HEK293 (cell line): ENCODE data around the gene BPIFB2.

Source experiments
- CTCF ChIA-PET: fragments of 350-600 bp; formaldehyde crosslinking; extraction: SDS; loops from one replicate; lab custom pipeline; 2021; ENCODE audit warnings: antibody characterized with exemption; lab: Yijun Ruan, JAX
- POLR2A ChIA-PET: fragments of 300-600 bp; formaldehyde crosslinking; extraction: SDS; loops from one replicate; lab custom pipeline; 2020; ENCODE audit warnings: antibody characterized with exemption, inconsistent platforms; lab: Yijun Ruan, JAX
- H3K27ac ChIP-seq: fragments of 200-500 bp; sonication (Bioruptor generic); 2 replicates; pipeline ENCODE4 v1.5.1; 2014; ENCODE audit warnings: low read depth, low read length, control low read depth, inconsistent platforms; ENCODE audit errors: extremely low read depth
- H3K36me3 ChIP-seq, 2 experiments: fragments of 200-500 bp in 1 of 2; sonication (Bioruptor generic) in 1 of 2; 1 replicate in 1 of 2; 2 replicates in 1 of 2; pipeline ENCODE4 v1.5.1; 2014 to 2017; ENCODE audit warnings: inconsistent platforms in 2 of 2, low read length in 2 of 2; ENCODE audit not compliant: control insufficient read depth in 2 of 2, insufficient read depth in 1 of 2
- H3K4me1 ChIP-seq: fragments of 200-500 bp; sonication (Bioruptor generic); 2 replicates; pipeline ENCODE4 v1.5.1; 2014; ENCODE audit warnings: mild to moderate bottlenecking, low read length, inconsistent platforms; ENCODE audit not compliant: control insufficient read depth, insufficient read depth
- H3K4me3 ChIP-seq: 2 replicates; pipeline ENCODE4 v1.5.1; 2011; ENCODE audit warnings: low read depth, mild to moderate bottlenecking, control low read depth, low read length, moderate library complexity
- H3K9me3 ChIP-seq: fragments of 200-500 bp; sonication (Bioruptor generic); 2 replicates; pipeline ENCODE4 v1.5.1; 2014; ENCODE audit warnings: low read depth, low read length, inconsistent platforms; ENCODE audit not compliant: control insufficient read depth, insufficient read depth
- HOXD13 ChIP-seq: sonication (generic); formaldehyde crosslinking; IDR thresholded peaks from 2 replicates; pipeline ENCODE4 v1.8.0; 2022; ENCODE audit warnings: missing genetic modification reagents, borderline replicate concordance
- ZNF341 ChIP-seq: fragments of 450-650 bp; formaldehyde crosslinking; IDR thresholded peaks from 2 replicates; pipeline ENCODE4; 2016; ENCODE audit warnings: low read depth, missing biosample characterization, missing genetic modification characterization
- ZNF558 ChIP-seq: fragments of 450-650 bp; formaldehyde crosslinking; IDR thresholded peaks from 2 replicates; pipeline ENCODE4 v1.5.1; 2016; ENCODE audit warnings: missing biosample characterization, missing genetic modification characterization
- ZNF571 ChIP-seq: fragments of 450-650 bp; formaldehyde crosslinking; IDR thresholded peaks from 2 replicates; pipeline ENCODE4 v1.5.0; 2017; ENCODE audit warnings: missing biosample characterization, missing genetic modification characterization
- ZNF600 ChIP-seq: fragments of 450-650 bp; formaldehyde crosslinking; IDR thresholded peaks from 2 replicates; pipeline ENCODE4 v1.5.1; 2016; ENCODE audit warnings: missing biosample characterization, missing genetic modification characterization
- TF ChIP-seq, protein P1 (sequence below): fragments of 450-650 bp; formaldehyde crosslinking; IDR thresholded peaks from 2 replicates; pipeline ENCODE4 v1.5.1; 2016; ENCODE audit warnings: missing biosample characterization, missing genetic modification characterization, borderline replicate concordance
- TF ChIP-seq, protein P2 (sequence below): fragments of 450-650 bp; formaldehyde crosslinking; IDR thresholded peaks from 2 replicates; pipeline ENCODE4 v1.5.1; 2017; ENCODE audit warnings: missing biosample characterization, missing genetic modification characterization
- TF ChIP-seq, protein P3 (sequence below): fragments of 450-650 bp; formaldehyde crosslinking; IDR thresholded peaks from 2 replicates; pipeline ENCODE4 v1.5.1; 2016; ENCODE audit warnings: missing biosample characterization, missing genetic modification characterization
- TF ChIP-seq, protein P4 (sequence below): fragments of 450-650 bp; formaldehyde crosslinking; IDR thresholded peaks from 2 replicates; pipeline ENCODE4 v1.5.1; 2016; ENCODE audit warnings: missing biosample characterization, missing genetic modification characterization

Gene BPIFB2

GRCh38 chr20:32983459-32984112 lies 23.9 kb upstream of the BPIFB2 start (continued):
- no peak for TF ChIP-seq ZNF571 (tag by site-specific recombination)
- TF ChIP-seq, protein P1, sequence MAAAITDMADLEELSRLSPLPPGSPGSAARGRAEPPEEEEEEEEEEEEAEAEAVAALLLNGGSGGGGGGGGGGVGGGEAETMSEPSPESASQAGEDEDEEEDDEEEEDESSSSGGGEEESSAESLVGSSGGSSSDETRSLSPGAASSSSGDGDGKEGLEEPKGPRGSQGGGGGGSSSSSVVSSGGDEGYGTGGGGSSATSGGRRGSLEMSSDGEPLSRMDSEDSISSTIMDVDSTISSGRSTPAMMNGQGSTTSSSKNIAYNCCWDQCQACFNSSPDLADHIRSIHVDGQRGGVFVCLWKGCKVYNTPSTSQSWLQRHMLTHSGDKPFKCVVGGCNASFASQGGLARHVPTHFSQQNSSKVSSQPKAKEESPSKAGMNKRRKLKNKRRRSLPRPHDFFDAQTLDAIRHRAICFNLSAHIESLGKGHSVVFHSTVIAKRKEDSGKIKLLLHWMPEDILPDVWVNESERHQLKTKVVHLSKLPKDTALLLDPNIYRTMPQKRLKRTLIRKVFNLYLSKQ (tag by site-specific recombination) = no peak
- TF ChIP-seq, protein P2, sequence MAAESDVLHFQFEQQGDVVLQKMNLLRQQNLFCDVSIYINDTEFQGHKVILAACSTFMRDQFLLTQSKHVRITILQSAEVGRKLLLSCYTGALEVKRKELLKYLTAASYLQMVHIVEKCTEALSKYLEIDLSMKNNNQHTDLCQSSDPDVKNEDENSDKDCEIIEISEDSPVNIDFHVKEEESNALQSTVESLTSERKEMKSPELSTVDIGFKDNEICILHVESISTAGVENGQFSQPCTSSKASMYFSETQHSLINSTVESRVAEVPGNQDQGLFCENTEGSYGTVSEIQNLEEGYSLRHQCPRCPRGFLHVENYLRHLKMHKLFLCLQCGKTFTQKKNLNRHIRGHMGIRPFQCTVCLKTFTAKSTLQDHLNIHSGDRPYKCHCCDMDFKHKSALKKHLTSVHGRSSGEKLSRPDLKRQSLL (tag by site-specific recombination) = no peak
- TF ChIP-seq, all 188 proteins: peak for 0

GRCh38 chr20:32984196-32984595 lies 23.3 kb upstream of the BPIFB2 start:
- ChIA-PET POLR2A (no interaction called here), CTCF (interaction anchor here (0.5 kb wide), 1 partner anchor 469 kb away, joined by 3 read pairs; no protein-coding TSS in a partner anchor)
- Histone ChIP-seq H3K36me3 (no peaks in the 10 kb centered on the region), H3K27ac (no peak overlapping the region), H3K4me1 (no peaks in the 10 kb centered on the region), H3K4me3 (no peak overlapping the region), H3K9me3 (no peaks in the 10 kb centered on the region)
- 0 out of 2 replicates have a peak, but pooled peaks have one; percentile 9 for TF ChIP-seq ZNF341 (tag by site-specific recombination)
- TF ChIP-seq, protein P3, sequence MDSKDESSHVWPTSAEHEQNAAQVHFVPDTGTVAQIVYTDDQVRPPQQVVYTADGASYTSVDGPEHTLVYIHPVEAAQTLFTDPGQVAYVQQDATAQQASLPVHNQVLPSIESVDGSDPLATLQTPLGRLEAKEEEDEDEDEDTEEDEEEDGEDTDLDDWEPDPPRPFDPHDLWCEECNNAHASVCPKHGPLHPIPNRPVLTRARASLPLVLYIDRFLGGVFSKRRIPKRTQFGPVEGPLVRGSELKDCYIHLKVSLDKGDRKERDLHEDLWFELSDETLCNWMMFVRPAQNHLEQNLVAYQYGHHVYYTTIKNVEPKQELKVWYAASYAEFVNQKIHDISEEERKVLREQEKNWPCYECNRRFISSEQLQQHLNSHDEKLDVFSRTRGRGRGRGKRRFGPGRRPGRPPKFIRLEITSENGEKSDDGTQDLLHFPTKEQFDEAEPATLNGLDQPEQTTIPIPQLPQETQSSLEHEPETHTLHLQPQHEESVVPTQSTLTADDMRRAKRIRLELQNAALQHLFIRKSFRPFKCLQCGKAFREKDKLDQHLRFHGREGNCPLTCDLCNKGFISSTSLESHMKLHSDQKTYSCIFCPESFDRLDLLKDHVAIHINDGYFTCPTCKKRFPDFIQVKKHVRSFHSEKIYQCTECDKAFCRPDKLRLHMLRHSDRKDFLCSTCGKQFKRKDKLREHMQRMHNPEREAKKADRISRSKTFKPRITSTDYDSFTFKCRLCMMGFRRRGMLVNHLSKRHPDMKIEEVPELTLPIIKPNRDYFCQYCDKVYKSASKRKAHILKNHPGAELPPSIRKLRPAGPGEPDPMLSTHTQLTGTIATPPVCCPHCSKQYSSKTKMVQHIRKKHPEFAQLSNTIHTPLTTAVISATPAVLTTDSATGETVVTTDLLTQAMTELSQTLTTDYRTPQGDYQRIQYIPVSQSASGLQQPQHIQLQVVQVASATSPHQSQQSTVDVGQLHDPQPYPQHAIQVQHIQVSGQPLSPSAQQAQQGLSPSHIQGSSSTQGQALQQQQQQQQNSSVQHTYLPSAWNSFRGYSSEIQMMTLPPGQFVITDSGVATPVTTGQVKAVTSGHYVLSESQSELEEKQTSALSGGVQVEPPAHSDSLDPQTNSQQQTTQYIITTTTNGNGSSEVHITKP (tag by site-specific recombination) = no peak
- TF ChIP-seq HOXD13 = no peak
- TF ChIP-seq ZNF600 (tag by site-specific recombination) = no peak

DNA sequence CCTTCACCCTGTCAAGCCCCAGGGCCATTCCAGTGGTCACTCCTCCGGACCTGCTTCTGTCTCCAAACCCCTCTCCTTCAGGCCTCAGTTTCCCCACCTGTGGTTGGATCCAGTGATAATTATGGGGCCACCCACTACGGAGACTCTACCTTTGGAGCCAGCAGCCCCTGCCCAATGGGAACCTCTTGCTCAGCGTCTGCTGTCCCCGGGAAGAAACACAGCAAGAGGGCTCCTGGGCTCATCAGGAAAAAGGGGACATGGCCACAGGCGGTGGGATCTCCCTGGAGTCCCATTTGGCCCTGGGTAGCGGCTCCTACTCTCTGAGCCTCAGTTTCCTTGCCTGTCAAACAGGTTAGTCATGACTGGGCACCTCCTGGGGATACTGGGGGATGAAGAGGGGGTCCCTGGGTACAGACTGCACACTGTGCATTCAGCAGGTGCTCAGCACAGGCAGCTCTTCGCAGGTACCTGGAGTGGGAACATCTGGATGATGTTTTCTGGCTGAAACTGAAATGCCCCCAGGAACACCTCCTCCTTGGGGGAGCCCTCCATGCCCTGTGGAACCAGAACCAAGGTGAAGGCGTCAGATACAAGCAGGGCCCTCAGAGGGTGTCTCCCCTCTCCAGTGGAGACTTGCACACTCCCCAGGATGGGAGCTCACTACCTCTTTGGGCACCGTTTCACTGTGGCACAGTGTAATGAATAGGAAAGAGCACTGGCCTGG lies 22.7 kb upstream of the BPIFB2 start:
- no peak overlapping the region for H3K27ac ChIP-seq
- no peaks in the 10 kb centered on the region for H3K9me3 ChIP-seq
- ChIA-PET POLR2A (no interaction called here), CTCF (interaction anchor here (0.5 to 0.8 kb wide), 2 partner anchors 468 to 785 kb away, joined by 3 read pairs; no protein-coding TSS in a partner anchor)
- no peak overlapping the region for H3K4me3 ChIP-seq
- H3K36me3 ChIP-seq = no peaks in the 10 kb centered on the region
- H3K4me1 ChIP-seq = no peaks in the 10 kb centered on the region
- no peak for TF ChIP-seq ZNF558 (tag by site-specific recombination)
- TF ChIP-seq, protein P4, sequence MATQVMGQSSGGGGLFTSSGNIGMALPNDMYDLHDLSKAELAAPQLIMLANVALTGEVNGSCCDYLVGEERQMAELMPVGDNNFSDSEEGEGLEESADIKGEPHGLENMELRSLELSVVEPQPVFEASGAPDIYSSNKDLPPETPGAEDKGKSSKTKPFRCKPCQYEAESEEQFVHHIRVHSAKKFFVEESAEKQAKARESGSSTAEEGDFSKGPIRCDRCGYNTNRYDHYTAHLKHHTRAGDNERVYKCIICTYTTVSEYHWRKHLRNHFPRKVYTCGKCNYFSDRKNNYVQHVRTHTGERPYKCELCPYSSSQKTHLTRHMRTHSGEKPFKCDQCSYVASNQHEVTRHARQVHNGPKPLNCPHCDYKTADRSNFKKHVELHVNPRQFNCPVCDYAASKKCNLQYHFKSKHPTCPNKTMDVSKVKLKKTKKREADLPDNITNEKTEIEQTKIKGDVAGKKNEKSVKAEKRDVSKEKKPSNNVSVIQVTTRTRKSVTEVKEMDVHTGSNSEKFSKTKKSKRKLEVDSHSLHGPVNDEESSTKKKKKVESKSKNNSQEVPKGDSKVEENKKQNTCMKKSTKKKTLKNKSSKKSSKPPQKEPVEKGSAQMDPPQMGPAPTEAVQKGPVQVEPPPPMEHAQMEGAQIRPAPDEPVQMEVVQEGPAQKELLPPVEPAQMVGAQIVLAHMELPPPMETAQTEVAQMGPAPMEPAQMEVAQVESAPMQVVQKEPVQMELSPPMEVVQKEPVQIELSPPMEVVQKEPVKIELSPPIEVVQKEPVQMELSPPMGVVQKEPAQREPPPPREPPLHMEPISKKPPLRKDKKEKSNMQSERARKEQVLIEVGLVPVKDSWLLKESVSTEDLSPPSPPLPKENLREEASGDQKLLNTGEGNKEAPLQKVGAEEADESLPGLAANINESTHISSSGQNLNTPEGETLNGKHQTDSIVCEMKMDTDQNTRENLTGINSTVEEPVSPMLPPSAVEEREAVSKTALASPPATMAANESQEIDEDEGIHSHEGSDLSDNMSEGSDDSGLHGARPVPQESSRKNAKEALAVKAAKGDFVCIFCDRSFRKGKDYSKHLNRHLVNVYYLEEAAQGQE (tag by site-specific recombination) = no peak
